HG02870 (cell line): ENCODE results near the gene THBS3.
"Not testable (repeated sequence)": the region's sequence is repeated elsewhere in the genome, so short reads cannot be mapped to it uniquely, and the experiment has no call there.

Experiments
- ATAC-seq: cut with Tn5 transposase; IDR thresholded peaks from one replicate; pipeline ENCODE4 v1.9.1; 2021; ENCODE audit warnings: mild to moderate bottlenecking, moderate library complexity; ENCODE audit not compliant: unreplicated experiment

THBS3 gene

GRCh38 chr1:155175281-155175926, 32.3 kb downstream of the THBS3 start:
- ATAC-seq: no peak

GRCh38 chr1:155174324-155175280, 33.1 kb downstream of the THBS3 start:
- no peak for ATAC-seq

- no peak for ATAC-seq
Observed at GRCh38 chr1:155173478-155174323, 34.0 kb downstream of the THBS3 start, which contains the start of gene TRIM46. TSS of gene TRIM46 (plus strand) at chr1:155173849. CDS start at chr1:155173967, 118 bp downstream.

GRCh38 chr1:155172732-155173477, 34.8 kb downstream of the THBS3 start, which contains the start of gene KRTCAP2:
TSS of gene KRTCAP2 (minus strand) at chr1:155173304. CDS start at chr1:155173224, 80 bp downstream.
- ATAC-seq: peak; percentile 49

GRCh38 chr1:155171836-155172731, 35.6 kb downstream of the THBS3 start:
- ATAC-seq: peak; percentile 27

- ATAC-seq: no peak
Observed at GRCh38 chr1:155170806-155171205, 36.9 kb downstream of the THBS3 start.

GRCh38 chr1:155170101-155170785, 37.5 kb downstream of the THBS3 start:
- no peak for ATAC-seq

- ATAC-seq: no peak
Observed at GRCh38 chr1:155169541-155169940, 38.2 kb downstream of the THBS3 start.

- no peak for ATAC-seq
Observed at GRCh38 chr1:155168456-155169210, 39.1 kb downstream of the THBS3 start.

GRCh38 chr1:155168105-155168445, 39.6 kb downstream of the THBS3 start:
- not testable (repeated sequence) for ATAC-seq

- no peak for ATAC-seq
Observed at GRCh38 chr1:155167166-155168104, 40.3 kb downstream of the THBS3 start.

- no peak for ATAC-seq
Observed at GRCh38 chr1:155166471-155167165, 41.1 kb downstream of the THBS3 start.

- no peak for ATAC-seq
Observed at GRCh38 chr1:155166051-155166470, 41.6 kb downstream of the THBS3 start.

GRCh38 chr1:155164625-155165024, 43.1 kb downstream of the THBS3 start:
- ATAC-seq: not testable (repeated sequence)

GRCh38 chr1:155163785-155164184, 43.9 kb downstream of the THBS3 start:
- not testable (repeated sequence) for ATAC-seq

GRCh38 chr1:155162631-155163030, 45.1 kb downstream of the THBS3 start:
- ATAC-seq: not testable (repeated sequence)
